ENCODE results near the gene AFG3L2.

DNA sequence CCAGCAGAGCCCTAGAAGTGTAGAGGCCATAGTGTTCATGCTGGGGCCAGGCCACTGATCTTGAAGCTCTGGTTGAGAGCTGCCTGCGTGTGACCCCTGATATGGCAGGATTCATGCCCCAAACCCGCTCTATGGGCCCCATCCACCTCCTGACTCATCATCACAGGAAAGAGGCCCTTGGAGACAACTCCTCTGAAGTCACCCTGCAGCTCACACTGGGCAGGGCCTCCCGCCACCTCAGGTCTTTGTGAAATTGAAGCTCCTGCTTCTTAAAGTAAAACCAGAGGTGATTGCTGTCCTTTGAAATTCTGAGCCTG lies 81.0 kb downstream of the AFG3L2 start:
- TF ChIP-seq, protein P1, sequence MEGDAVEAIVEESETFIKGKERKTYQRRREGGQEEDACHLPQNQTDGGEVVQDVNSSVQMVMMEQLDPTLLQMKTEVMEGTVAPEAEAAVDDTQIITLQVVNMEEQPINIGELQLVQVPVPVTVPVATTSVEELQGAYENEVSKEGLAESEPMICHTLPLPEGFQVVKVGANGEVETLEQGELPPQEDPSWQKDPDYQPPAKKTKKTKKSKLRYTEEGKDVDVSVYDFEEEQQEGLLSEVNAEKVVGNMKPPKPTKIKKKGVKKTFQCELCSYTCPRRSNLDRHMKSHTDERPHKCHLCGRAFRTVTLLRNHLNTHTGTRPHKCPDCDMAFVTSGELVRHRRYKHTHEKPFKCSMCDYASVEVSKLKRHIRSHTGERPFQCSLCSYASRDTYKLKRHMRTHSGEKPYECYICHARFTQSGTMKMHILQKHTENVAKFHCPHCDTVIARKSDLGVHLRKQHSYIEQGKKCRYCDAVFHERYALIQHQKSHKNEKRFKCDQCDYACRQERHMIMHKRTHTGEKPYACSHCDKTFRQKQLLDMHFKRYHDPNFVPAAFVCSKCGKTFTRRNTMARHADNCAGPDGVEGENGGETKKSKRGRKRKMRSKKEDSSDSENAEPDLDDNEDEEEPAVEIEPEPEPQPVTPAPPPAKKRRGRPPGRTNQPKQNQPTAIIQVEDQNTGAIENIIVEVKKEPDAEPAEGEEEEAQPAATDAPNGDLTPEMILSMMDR (conservative IDR thresholded peaks at IDR 0.05; ENCODE audit: low read depth in 2 of 2), result no peak
- TF ChIP-seq CREB1 (CRISPR knock-in tag; IDR thresholded peaks at IDR 0.05; ENCODE audit: low read depth), result no peak
- no peak for TF ChIP-seq EZH2 (IDR thresholded peaks at IDR 0.05; ENCODE audit: low read depth, unreplicated experiment)
- TF ChIP-seq ZNF114 (CRISPR knock-in tag; IDR thresholded peaks at IDR 0.05), result no peak
- TF ChIP-seq, protein P2, sequence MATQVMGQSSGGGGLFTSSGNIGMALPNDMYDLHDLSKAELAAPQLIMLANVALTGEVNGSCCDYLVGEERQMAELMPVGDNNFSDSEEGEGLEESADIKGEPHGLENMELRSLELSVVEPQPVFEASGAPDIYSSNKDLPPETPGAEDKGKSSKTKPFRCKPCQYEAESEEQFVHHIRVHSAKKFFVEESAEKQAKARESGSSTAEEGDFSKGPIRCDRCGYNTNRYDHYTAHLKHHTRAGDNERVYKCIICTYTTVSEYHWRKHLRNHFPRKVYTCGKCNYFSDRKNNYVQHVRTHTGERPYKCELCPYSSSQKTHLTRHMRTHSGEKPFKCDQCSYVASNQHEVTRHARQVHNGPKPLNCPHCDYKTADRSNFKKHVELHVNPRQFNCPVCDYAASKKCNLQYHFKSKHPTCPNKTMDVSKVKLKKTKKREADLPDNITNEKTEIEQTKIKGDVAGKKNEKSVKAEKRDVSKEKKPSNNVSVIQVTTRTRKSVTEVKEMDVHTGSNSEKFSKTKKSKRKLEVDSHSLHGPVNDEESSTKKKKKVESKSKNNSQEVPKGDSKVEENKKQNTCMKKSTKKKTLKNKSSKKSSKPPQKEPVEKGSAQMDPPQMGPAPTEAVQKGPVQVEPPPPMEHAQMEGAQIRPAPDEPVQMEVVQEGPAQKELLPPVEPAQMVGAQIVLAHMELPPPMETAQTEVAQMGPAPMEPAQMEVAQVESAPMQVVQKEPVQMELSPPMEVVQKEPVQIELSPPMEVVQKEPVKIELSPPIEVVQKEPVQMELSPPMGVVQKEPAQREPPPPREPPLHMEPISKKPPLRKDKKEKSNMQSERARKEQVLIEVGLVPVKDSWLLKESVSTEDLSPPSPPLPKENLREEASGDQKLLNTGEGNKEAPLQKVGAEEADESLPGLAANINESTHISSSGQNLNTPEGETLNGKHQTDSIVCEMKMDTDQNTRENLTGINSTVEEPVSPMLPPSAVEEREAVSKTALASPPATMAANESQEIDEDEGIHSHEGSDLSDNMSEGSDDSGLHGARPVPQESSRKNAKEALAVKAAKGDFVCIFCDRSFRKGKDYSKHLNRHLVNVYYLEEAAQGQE (IDR thresholded peaks at IDR 0.05; ENCODE audit: unreplicated experiment), result no peak
- TF ChIP-seq POLR2AphosphoS5 (IDR thresholded peaks at IDR 0.05; ENCODE audit: low read depth), result no peak
- TF ChIP-seq EZH2phosphoT487 (IDR thresholded peaks at IDR 0.05; ENCODE audit: unreplicated experiment), result no peak
- TF ChIP-seq JUNB (IDR thresholded peaks at IDR 0.05; ENCODE audit: unreplicated experiment), result no peak
- TF ChIP-seq, protein P3, sequence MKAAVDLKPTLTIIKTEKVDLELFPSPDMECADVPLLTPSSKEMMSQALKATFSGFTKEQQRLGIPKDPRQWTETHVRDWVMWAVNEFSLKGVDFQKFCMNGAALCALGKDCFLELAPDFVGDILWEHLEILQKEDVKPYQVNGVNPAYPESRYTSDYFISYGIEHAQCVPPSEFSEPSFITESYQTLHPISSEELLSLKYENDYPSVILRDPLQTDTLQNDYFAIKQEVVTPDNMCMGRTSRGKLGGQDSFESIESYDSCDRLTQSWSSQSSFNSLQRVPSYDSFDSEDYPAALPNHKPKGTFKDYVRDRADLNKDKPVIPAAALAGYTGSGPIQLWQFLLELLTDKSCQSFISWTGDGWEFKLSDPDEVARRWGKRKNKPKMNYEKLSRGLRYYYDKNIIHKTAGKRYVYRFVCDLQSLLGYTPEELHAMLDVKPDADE (IDR thresholded peaks at IDR 0.05), result no peak
- no peak for TF ChIP-seq STAT1 (IDR thresholded peaks at IDR 0.05; ENCODE audit: unreplicated experiment)
- no peak for TF ChIP-seq NANOG (IDR thresholded peaks at IDR 0.05; ENCODE audit: borderline replicate concordance)
